SK-N-SH treated with all-trans-retinoic acid at 6 μM for 48 hours (cell line): ENCODE results near the gene SEC24D.

Source experiments
- CREB5 ChIP-seq: fragments of 250-450 bp; sonication (Bioruptor Pico); IDR thresholded peaks from 2 replicates; pipeline ENCODE4 v1.5.1; 2020; ENCODE audit warnings: low read depth, mild to moderate bottlenecking, moderate library complexity
- ESRRG ChIP-seq: fragments of 250-450 bp; sonication (Bioruptor Pico); IDR thresholded peaks from 2 replicates; pipeline ENCODE4 v1.6.1; 2021; ENCODE audit warnings: mild to moderate bottlenecking
- RARB ChIP-seq: fragments of 250-450 bp; sonication (Bioruptor Pico); IDR thresholded peaks from 2 replicates; pipeline ENCODE4 v1.8.0; 2021; ENCODE audit warnings: mild to moderate bottlenecking, moderate library complexity
- ZC3H10 ChIP-seq: fragments of 250-450 bp; sonication (Bioruptor Pico); IDR thresholded peaks from 2 replicates; pipeline ENCODE4 v1.5.1; 2021; ENCODE audit warnings: mild to moderate bottlenecking, moderate library complexity
- ZFP30 ChIP-seq: fragments of 450-650 bp; formaldehyde crosslinking; IDR thresholded peaks from 2 replicates; pipeline ENCODE4 v1.5.0; 2022; ENCODE audit warnings: mild to moderate bottlenecking, moderate library complexity
- ZNF565 ChIP-seq: fragments of 450-650 bp; formaldehyde crosslinking; conservative IDR thresholded peaks from 2 replicates; pipeline ENCODE4 v1.5.0; 2020; ENCODE audit warnings: low read depth, mild to moderate bottlenecking, moderate library complexity
- ZNF70 ChIP-seq: fragments of 450-650 bp; formaldehyde crosslinking; IDR thresholded peaks from 2 replicates; pipeline ENCODE4 v1.5.0; 2020; ENCODE audit warnings: mild to moderate bottlenecking, moderate library complexity
- ZNF8 ChIP-seq: fragments of 450-650 bp; formaldehyde crosslinking; IDR thresholded peaks from 2 replicates; pipeline ENCODE4 v1.5.0; 2020; ENCODE audit warnings: mild to moderate bottlenecking, moderate library complexity
- TF ChIP-seq, protein P1 (sequence below): fragments of 250-450 bp; sonication (Bioruptor Pico); IDR thresholded peaks from 2 replicates; pipeline ENCODE4 v1.5.1; 2021; ENCODE audit warnings: mild to moderate bottlenecking, moderate library complexity
- TF ChIP-seq, protein P2 (sequence below): fragments of 250-450 bp; sonication (Bioruptor Pico); IDR thresholded peaks from 2 replicates; pipeline ENCODE4 v1.8.0; 2020; ENCODE audit warnings: mild to moderate bottlenecking, moderate library complexity, borderline replicate concordance

- TF ChIP-seq, protein P1, sequence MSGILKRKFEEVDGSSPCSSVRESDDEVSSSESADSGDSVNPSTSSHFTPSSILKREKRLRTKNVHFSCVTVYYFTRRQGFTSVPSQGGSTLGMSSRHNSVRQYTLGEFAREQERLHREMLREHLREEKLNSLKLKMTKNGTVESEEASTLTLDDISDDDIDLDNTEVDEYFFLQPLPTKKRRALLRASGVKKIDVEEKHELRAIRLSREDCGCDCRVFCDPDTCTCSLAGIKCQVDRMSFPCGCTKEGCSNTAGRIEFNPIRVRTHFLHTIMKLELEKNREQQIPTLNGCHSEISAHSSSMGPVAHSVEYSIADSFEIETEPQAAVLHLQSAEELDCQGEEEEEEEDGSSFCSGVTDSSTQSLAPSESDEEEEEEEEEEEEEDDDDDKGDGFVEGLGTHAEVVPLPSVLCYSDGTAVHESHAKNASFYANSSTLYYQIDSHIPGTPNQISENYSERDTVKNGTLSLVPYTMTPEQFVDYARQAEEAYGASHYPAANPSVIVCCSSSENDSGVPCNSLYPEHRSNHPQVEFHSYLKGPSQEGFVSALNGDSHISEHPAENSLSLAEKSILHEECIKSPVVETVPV (CRISPR knock-in tag) = no peak
- TF ChIP-seq CREB5 (no peak), ZC3H10 (CRISPR knock-in tag) (no peak), ZNF565 (CRISPR knock-in tag) (no peak), ZNF70 (CRISPR knock-in tag) (peak; percentile 30; the same call in 1 of the 2 replicates), ZFP30 (CRISPR knock-in tag) (no peak), RARB (CRISPR knock-in tag) (no peak), ESRRG (CRISPR knock-in tag) (no peak), ZNF8 (CRISPR knock-in tag) (no peak)
- TF ChIP-seq, protein P2, sequence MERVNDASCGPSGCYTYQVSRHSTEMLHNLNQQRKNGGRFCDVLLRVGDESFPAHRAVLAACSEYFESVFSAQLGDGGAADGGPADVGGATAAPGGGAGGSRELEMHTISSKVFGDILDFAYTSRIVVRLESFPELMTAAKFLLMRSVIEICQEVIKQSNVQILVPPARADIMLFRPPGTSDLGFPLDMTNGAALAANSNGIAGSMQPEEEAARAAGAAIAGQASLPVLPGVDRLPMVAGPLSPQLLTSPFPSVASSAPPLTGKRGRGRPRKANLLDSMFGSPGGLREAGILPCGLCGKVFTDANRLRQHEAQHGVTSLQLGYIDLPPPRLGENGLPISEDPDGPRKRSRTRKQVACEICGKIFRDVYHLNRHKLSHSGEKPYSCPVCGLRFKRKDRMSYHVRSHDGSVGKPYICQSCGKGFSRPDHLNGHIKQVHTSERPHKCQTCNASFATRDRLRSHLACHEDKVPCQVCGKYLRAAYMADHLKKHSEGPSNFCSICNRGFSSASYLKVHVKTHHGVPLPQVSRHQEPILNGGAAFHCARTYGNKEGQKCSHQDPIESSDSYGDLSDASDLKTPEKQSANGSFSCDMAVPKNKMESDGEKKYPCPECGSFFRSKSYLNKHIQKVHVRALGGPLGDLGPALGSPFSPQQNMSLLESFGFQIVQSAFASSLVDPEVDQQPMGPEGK (CRISPR knock-in tag) = no peak
Observed at GRCh38 chr4:118783887-118784286, 52.0 kb downstream of the SEC24D start.
